D721Med (cell line): ENCODE data around the gene IP6K3.

ENCODE experiments used
- DNase-seq: peaks from one replicate; pipeline ENCODE4 v3.0.0; 2011; ENCODE audit warnings: low spot score; ENCODE audit not compliant: insufficient read length
- FAIRE-seq: peaks from 2 replicates; lab custom pipeline; 2011; peaks lifted over from hg19 to GRCh38; lab: Jason Lieb, UNC
- CTCF ChIP-seq: IDR thresholded peaks from 2 replicates; pipeline ENCODE4 v1.5.1; 2012; ENCODE audit warnings: mild to moderate bottlenecking, control low read depth; ENCODE audit not compliant: insufficient read depth; ENCODE audit errors: missing control alignments

IP6K3 gene

GRCh38 chr6:33746651-33747100 is at the start of gene IP6K3:
Gene IP6K3 (minus strand): TSS chr6:33746905. CDS start chr6:33735476, 11,429 bp downstream.
- DNase-seq (no peak), FAIRE-seq (no peak)
- TF ChIP-seq CTCF, result no peak

GRCh38 chr6:33794910-33795623 is 48.4 kb upstream of the IP6K3 start:
- no peak for DNase-seq
- TF ChIP-seq CTCF, result no peak

GRCh38 chr6:33792981-33793380 is 46.3 kb upstream of the IP6K3 start:
- no peak for FAIRE-seq
- no peak for DNase-seq
- TF ChIP-seq CTCF, result no peak

More at GRCh38 chr6:33794910-33795623, 48.4 kb upstream of the IP6K3 start:
- no peak for FAIRE-seq

- FAIRE-seq (no peak), DNase-seq (no peak)
Observed at GRCh38 chr6:33791620-33792019, 44.9 kb upstream of the IP6K3 start.

GRCh38 chr6:33790910-33791309 is 44.2 kb upstream of the IP6K3 start:
- FAIRE-seq, result no peak
- no peak for TF ChIP-seq CTCF
- DNase-seq, result no peak

More at GRCh38 chr6:33791620-33792019, 44.9 kb upstream of the IP6K3 start:
- TF ChIP-seq CTCF, result no peak

- DNase-seq (no peak), FAIRE-seq (no peak)
- TF ChIP-seq CTCF, result no peak
Observed at GRCh38 chr6:33790379-33790778, 43.7 kb upstream of the IP6K3 start.

- no peak for FAIRE-seq
- TF ChIP-seq CTCF, result no peak
- no peak for DNase-seq
Observed at GRCh38 chr6:33789550-33789895, 42.8 kb upstream of the IP6K3 start.
